Body of pancreas (tissue), 4 donors: ENCODE data around the gene ZNF579.

ENCODE experiments used
- CTCF ChIP-seq, 7 experiments: fragments of 450-650 bp in 4 of 7; fragments of 200-600 bp in 3 of 7; sonication (generic) in 3 of 7; IDR thresholded peaks; one replicate each; pipeline ENCODE4 v1.5.1; 2016 to 2019; ENCODE audit warnings: antibody characterized with exemption in 7 of 7
- POLR2A ChIP-seq, 3 donors: fragments of 450-650 bp; IDR thresholded peaks; one replicate each; pipeline ENCODE4 v1.6.1; 2016; ENCODE audit warnings: antibody characterized with exemption in 3 of 3, mild to moderate bottlenecking in 2 of 3

DNA sequence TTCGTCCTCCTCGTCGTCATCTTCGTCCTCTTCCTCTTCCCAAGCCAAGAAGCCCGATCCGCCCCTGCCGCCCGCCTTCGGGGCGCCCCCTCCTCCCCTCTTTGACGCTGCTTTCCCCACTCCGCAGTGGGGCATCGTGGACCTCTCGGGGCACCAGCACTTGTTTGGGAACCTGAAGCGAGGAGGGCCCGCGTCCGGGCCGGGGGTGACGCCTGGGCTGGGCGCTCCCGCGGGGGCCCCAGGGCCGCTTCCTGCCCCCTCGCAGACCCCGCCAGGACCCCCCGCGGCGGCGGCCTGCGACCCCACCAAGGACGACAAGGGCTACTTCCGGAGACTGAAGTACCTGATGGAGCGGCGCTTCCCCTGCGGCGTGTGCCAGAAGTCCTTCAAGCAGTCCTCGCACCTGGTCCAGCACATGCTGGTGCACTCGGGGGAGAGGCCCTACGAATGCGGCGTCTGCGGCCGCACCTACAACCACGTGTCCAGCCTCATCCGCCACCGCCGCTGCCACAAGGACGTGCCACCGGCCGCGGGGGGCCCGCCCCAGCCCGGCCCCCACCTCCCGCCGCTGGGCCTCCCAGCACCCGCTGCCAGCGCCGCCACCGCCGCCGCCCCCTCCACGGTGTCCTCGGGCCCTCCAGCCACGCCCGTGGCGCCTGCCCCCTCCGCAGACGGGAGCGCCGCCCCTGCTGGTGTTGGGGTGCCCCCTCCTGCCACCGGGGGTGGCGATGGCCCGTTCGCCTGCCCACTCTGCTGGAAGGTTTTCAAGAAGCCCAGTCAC is 33.5 kb upstream of the ZNF579 start:
- no peak for TF ChIP-seq POLR2A (IDR thresholded peaks at IDR 0.05)
- TF ChIP-seq CTCF (IDR thresholded peaks at IDR 0.05), result no peak
